Activated T-cell treated with anti-CD3 and anti-CD28 coated beads for 24 hours (primary cell): ENCODE measurements around the gene SOX21.
"Not testable (repeated sequence)": the region's sequence is repeated elsewhere in the genome, so short reads cannot be mapped to it uniquely, and the experiment has no call there.

Experiments used
- DNase-seq: peaks from one replicate; pipeline ENCODE4 v3.0.0-alpha.2; 2020; ENCODE audit warnings: low read depth

SOX21 gene

DNA sequence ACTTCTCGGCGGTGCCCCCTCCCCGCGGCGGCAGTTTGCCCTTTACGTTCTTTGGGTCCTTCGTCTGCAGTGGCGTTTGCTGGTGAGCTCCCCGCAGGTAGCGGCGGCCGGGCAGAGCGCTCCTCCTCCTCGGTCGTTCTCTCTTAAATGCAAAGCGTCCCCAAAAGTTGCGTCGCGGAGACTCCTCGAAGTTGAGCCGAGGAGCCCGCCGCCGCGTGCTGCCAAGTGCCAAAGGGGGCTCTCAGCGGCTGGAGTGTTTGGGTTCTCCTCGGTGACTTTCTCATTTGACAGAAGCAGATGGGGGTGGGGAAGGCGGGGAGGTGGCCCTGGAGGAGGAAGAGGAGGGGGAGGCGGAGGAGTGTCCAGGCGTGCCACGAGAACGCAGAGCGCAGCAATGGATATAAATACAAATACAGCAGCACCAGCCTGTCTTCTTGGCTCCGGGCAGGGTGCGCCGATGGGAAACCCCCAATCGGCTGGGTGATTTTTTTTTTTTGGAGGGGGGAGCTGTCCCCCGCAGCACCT, at the start of gene SOX21:
SOX21 (minus strand) TSS at position 259 of the 525 bp plus-strand sequence. CDS start 496 bp downstream, outside the sequence.
- DNase-seq, result no peak

DNA sequence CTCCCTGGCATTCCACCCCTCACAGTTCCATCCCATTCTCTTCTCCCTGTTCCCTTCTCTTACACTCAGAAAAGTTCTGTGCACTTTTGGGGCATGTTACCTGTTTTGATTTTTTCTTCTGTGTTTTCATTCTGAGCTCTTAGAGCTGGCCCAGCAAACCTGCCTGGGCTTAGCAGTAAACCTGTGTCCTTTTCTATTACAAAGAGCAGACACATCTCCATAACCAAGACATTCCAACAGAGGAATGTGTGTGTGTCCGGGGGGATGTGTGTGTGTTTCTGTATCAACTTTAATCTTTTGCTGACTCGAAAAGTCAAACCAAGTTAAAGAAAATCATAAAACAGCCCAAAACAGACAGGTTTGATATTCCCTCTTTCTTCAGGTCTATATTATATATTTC, 49.1 kb upstream of the SOX21 start:
- no peak for DNase-seq

- DNase-seq, result no peak
Observed at GRCh38 chr13:94759120-94759728, 46.9 kb upstream of the SOX21 start.

GRCh38 chr13:94758436-94758960, 46.2 kb upstream of the SOX21 start:
- DNase-seq, result no peak

DNA sequence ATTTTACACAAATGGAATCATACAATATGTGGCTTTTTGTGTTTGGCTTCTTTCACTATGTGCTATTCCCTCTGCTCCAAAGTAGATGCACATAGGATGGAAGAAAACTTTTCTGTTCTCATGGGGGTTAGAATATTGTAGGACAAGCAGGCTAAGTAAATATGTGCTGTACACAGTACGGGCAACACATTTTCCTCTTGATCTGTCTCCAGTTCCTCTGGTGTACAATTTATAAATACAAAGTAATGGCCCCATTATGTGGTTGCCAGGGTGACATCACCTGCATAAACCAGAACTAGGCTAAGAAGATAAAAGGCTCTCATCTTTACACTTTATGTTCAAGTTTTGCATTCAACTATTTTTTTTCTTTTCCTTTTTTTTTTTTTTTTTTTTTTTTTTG, 41.0 kb upstream of the SOX21 start:
- no peak for DNase-seq

DNA sequence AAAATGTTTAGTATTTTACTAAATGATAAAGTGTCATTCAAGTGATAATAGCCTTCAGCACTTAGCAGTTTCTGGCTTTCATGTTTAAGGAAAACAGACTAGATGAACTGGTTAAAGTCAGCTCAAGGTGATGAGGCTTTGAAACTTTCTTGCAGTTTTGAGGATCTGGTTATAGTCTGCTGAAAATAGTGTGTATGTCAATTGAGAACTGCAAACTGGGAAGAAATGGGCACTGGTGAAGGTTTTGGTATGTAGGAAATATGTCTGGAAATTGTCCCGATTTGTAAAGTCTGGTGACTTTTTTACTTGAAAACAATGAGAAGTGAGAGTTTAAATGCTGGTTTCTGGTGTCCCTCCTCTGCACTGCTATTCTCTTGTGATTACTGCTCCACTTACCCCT, 36.8 kb upstream of the SOX21 start:
- DNase-seq, result no peak

GRCh38 chr13:94739235-94739634, 26.9 kb upstream of the SOX21 start:
- DNase-seq, result no peak

- no peak for DNase-seq
Observed at GRCh38 chr13:94731028-94731427, 18.7 kb upstream of the SOX21 start.

DNA sequence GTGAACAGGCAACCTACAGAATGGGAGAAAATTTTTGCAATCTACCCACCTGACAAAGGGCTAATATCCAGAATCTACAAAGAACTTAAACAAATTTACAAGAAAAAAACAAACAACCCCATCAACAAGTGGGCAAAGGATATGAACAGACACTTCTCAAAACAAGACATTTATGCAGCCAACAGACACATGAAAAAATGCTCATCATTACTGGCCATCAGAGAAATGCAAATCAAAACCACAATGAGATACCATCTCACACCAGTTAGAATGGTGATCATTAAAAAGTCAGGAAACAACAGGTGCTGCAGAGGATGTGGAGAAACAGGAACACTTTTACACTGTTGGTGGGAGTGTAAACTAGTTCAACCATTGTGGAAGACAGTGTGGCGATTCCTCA, 17.6 kb upstream of the SOX21 start:
- DNase-seq, result not testable (repeated sequence)

GRCh38 chr13:94726425-94726824, 14.1 kb upstream of the SOX21 start:
- no peak for DNase-seq

DNA sequence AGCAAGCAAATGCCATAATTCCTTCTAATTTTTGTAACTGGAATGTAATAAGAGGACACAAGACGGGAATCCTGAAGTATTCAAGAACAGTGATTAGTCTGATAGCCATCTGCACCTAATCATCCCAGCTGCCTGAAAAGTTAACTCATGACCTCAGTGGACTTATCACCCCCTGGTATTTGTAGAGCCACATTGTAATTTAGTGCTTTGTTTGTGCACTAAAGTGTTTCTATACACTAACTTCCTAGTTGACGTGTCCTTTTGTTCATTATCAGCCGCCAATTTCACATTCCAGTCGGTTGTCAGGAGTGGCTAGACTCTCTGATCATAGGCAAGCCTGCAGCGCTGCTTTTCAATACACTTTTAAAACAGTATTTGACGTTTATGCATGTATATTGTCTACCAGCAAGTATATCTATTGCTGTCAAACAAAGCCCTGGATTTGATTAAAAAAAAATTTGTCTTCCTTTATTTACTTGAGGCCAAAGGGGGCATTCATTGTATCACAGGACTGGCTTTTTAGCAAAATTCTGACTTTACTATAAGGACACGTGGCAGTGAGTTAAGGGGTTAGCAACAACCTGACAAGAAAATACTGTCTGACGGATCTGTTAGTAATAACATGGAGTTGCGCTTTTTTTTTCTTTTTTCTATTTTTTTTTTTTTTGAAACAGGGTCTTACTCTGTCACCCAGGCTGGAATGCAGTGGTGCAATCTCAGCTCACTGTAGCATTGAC, 10.4 kb upstream of the SOX21 start:
- DNase-seq, result no peak

- not testable (repeated sequence) for DNase-seq
Observed at GRCh38 chr13:94718697-94719096, 6.4 kb upstream of the SOX21 start.

GRCh38 chr13:94717916-94718315, 5.6 kb upstream of the SOX21 start:
- DNase-seq, result no peak

GRCh38 chr13:94716016-94716415, 3.7 kb upstream of the SOX21 start:
- DNase-seq, result no peak

GRCh38 chr13:94713561-94714182, 1.3 kb upstream of the SOX21 start:
- no peak for DNase-seq

DNA sequence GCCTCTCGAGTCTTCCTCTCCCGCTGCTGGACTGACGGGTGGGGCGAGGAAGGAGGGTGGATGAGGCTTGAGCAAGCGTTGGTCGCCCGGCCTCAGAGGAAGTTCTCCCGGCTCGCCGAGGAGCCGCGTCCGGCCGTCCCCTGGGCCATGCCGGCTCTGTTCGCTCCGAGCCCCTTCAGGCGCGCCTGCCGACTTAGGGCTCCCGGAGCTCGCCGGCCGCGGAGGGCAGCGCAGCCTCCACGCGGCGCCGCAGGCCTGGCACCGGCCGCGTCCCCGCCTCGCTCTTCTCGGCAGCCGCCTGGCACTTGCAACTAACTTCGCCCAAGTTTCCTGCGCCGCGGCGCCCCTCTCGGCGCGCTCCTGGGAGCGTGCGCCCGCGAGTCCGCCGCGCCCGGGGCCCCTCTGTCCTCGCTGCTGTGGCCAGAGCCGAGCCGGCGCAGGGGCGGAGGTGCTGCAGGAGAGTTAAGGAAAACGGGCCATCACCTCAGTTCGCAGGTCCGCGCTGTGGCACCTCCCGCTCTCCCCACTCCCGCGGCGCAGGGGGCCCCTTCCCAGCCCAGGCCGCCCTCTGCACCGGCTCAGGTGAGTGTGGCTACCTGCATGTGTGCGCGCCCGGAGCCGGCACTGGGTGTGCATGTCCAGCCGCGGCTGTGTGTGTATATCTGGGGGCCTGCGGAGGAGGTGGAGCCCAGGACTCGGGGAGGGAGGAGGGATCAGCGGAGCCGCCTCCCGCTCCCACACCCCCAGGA, 641 bp upstream of the SOX21 start:
- DNase-seq, result no peak

DNA sequence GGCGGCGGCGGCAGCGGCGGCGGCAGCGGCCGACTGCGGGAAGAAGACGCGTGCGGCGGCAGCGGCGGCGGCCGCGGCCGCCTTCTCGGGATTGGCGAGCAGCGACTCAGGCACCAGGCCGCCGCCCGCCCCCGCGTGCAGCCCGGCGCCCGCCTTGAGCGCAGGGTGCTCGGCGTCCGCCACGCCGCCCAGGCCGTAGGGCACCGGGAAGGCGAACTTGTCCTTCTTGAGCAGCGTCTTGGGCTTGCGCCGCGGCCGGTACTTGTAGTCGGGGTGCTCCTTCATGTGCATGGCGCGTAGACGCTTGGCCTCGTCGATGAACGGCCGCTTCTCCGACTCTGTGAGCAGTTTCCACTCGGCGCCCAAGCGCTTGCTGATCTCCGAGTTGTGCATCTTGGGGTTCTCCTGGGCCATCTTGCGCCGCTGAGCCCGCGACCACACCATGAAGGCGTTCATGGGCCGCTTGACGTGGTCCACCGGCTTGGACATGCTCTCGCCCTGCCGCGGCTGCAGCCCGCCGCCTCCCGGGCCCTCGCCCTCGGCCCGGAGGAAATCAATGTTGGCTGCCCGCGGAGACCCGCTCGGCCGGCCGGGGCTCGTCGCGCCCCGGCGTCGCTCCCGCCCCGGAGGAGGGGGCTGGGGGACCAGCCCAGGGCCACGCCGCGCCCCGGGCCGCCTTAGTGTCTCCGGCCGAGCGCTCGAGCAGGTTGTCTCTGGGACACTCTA, 621 bp downstream of the SOX21 start:
- no peak for DNase-seq

- DNase-seq, result no peak
Observed at GRCh38 chr13:94710881-94711560, 1.3 kb downstream of the SOX21 start.

GRCh38 chr13:94710065-94710781, 2.1 kb downstream of the SOX21 start:
- DNase-seq, result no peak
